ENCODE data around the gene CILP2.
A peak's percentile ranks its signal among the peaks of the same experiment; 100 is the strongest.

CILP2 gene

GRCh38 chr19:19544257-19544953 lies 6.3 kb downstream of the CILP2 start:
- DNase-seq (ENCODE audit: low spot score): no peak

- DNase-seq (ENCODE audit: low spot score): no peak
These were observed 7.0 kb downstream of the CILP2 start for GRCh38 chr19:19544954-19545591.

- no peak for DNase-seq (ENCODE audit: low spot score)
These were observed 7.6 kb downstream of the CILP2 start for GRCh38 chr19:19545707-19546106.

- DNase-seq (ENCODE audit: low spot score): no peak
These were observed 8.7 kb downstream of the CILP2 start for GRCh38 chr19:19546751-19547162.

GRCh38 chr19:19547674-19548336 lies 9.7 kb downstream of the CILP2 start:
- no peak for DNase-seq (ENCODE audit: low spot score)

- no peak for DNase-seq (ENCODE audit: low spot score)
These were observed 11.1 kb downstream of the CILP2 start for GRCh38 chr19:19548915-19549759.

GRCh38 chr19:19549804-19550464 lies 11.9 kb downstream of the CILP2 start:
- DNase-seq (ENCODE audit: low spot score): no peak

DNA sequence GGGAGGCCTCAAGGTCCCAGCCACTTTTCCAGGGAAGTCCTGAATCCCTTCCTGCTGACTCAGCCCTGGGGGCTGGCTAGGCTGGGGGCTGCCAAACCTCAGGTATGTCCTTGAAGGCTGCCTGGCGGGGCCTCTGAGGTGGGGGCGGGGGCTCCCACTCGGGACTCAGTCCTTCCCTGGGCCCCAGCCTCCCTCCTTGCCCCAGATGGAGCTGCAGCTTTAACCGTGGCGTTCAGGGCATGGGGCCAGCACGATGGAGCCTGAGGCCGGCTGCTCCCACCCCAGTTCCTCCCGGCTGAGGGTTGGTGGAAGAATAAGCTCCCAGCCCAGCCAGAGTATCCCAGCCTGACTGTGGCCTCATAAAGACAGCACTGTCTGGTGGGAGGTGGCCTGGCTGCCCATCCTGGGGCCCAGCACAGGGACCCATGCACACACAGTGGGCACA lies 12.4 kb downstream of the CILP2 start:
- DNase-seq (ENCODE audit: low spot score): no peak

- no peak for DNase-seq (ENCODE audit: low spot score)
These were observed 13.1 kb downstream of the CILP2 start for GRCh38 chr19:19550972-19551852.

DNA sequence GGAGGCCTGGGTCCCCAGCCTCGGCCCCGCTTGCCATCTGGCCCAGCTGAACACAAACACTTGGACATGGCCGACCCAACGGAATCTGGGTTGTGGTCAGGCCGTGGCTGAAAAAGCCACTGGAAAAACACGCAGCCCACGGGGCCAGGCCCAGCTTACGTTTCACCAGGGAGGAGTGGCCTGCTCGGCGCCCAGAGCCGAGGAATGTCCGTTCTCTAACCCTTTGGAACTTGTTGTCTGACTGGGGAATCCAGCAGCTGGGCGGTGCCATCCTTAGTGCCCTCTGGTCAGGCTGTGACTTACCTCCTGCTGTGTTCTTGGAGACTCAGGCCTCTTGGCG lies 13.8 kb downstream of the CILP2 start:
- no peak for DNase-seq (ENCODE audit: low spot score)

DNA sequence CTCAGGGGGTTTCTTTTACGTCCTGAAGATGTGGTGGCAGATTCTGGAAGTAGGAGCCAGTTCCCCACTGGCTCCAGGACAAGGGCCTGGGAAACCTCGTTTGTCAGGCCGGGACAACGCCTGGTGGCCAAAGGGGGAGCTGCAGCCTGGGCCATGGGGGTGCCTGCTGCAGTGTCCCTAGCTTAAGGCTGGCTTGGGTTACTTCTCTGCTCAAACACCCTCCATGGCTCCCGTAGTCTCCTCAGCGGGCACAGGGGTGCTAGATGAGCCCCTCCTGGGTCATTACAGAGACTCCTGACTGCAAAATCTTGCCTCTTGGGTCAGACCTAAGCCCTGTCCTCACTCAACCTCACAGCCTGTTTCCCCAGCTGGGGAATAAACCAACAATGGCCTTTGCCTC lies 14.7 kb downstream of the CILP2 start:
- peak; percentile 98 for DNase-seq (ENCODE audit: low spot score)

DNA sequence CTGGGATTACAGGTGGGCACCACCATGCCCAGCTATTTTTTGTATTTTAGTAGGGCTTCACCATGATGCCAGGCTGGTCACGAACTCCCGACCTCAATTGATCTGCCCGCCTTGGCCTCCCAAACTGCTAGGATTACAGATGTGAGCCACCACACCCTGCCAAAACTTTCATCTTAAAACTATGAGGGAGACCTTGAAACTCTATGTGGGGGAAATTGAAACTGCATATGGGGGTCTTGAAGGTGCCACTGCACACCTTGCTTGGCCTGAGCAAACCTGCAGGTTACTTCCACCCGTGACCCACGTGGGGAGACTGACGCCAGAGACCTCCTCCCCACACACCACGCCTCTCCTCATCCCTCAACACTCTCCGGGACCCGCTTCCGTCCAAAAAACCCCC lies 15.6 kb downstream of the CILP2 start:
- no peak for DNase-seq (ENCODE audit: low spot score)

DNA sequence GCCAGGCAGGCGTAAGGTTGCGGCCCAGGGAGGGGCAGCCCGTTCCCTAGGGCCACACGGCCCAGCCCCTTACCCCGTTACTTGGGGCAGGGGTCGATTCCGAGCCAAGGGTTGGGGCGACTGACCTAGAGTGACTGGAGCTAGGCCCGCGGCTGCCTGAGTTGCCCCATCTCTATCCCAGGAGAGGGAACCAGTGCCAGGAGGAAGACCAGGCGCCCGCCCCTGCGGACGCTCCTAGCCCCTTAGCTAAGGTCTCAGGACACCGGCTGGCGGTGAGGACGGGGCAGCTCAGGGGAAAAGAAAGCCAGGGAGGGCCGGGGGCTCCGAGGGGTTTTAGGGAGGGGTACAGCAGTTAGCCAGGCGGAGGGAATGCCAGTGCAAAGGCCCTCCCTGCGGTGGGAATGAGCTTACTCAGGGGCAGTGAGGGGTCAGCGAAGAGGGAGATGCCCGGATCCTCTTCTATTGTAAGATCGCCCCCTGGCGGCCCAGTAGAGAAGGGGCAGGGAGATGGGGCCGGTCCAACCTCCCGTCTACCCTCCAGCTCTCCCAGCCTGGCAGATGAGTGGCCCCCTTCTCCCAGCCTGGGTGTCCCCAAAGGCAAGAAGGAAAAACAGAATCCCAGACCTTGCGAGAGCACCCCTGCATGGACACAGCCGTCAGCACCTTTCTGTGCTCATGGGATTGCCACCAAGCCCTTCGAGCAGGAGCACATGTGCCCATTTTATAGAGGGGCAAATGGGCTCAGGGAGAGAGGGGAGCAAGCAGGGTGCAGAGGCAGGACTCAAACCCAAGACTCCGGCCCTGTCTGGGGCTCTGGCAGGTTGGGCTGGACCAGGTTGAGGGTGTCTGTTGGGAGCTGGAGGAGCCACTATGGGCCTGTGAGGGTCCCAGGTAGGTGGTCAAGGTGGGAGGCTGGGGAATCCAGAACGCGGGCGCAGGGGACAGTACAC lies 16.3 kb downstream of the CILP2 start:
- no peak for DNase-seq (ENCODE audit: low spot score)

GRCh38 chr19:19558055-19558454 lies 20.0 kb downstream of the CILP2 start:
- no peak for DNase-seq (ENCODE audit: low spot score)

- DNase-seq (ENCODE audit: low spot score): no peak
These were observed 20.6 kb downstream of the CILP2 start for GRCh38 chr19:19558636-19559035.

- no peak for DNase-seq (ENCODE audit: low spot score)
These were observed 21.9 kb downstream of the CILP2 start for GRCh38 chr19:19559931-19560330.

GRCh38 chr19:19561946-19562664 lies 24.0 kb downstream of the CILP2 start:
- DNase-seq (ENCODE audit: low spot score): no peak

DNA sequence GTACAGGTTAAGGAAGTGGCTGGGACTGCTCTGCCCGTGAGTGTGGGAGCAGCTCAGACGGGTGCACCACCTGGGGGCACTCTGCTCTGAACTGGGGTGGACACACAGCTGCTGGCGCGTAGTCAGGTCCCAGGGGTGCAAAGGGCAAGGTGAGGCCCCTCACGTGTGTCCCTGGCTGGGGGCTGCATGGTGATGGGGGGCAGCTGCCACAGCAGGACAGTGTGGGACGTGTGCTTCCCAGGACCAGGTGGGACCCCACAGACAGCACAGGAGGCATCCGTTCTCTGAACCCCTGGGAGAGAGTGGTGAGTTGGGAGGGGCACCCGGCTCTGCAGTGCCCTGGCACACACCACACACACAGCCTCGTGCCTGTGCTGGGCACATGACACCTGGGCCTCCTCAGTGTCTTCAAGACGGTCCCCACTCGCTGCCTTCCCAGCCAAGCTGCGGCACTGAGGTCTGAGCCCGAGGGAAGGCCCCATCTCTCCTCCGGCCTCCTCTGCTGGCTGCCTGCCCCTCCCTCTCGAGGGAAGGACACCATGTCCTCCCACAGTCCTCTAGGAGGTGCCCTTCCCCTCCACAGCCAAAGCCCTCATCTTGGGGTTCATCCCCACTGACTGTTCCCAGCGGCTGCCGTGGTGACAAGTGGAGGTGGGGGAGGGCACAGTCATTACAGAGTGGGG lies 24.7 kb downstream of the CILP2 start:
- peak; percentile 8 for DNase-seq (ENCODE audit: low spot score)
